ENCODE results near the gene IGDCC3.

DNA sequence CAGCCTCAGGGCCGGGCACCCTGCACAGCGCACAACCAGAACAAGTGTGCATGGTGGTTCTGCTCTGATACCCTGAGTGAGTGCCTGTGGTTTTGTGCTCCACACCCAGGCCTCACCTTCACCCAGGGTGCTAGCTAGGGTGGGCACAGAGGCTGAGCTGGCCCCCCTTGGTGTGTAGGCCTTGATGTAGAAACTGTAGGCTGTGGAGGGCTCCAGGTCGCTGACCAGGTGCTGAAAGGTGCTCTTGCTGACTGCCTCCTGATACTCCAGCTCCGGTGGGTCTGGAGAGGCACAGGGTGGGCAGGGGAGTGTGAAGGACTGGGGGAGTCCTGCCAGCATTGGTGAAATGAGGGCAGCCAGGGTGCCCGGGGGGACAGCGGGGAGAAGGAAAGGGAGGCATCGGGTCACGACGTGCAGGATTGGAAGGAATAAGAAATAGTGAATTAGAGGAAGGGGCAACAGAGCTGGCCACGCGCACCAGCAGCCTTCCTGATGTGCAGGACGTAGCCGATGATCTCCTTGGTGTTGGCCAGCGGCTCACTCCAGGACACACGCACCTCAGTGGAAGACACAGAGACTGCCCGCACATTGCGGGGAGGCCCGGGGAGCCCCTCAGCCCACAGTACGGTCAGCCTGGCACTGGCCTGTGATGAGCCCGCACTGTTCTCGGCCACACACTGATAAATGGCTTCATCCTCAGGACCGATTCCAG lies 46.7 kb downstream of the IGDCC3 start:
- TF ChIP-seq, protein P1, sequence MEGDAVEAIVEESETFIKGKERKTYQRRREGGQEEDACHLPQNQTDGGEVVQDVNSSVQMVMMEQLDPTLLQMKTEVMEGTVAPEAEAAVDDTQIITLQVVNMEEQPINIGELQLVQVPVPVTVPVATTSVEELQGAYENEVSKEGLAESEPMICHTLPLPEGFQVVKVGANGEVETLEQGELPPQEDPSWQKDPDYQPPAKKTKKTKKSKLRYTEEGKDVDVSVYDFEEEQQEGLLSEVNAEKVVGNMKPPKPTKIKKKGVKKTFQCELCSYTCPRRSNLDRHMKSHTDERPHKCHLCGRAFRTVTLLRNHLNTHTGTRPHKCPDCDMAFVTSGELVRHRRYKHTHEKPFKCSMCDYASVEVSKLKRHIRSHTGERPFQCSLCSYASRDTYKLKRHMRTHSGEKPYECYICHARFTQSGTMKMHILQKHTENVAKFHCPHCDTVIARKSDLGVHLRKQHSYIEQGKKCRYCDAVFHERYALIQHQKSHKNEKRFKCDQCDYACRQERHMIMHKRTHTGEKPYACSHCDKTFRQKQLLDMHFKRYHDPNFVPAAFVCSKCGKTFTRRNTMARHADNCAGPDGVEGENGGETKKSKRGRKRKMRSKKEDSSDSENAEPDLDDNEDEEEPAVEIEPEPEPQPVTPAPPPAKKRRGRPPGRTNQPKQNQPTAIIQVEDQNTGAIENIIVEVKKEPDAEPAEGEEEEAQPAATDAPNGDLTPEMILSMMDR (IDR thresholded peaks at IDR 0.05): no peak
- TF ChIP-seq POLR2A (IDR thresholded peaks at IDR 0.05): no peak

Data from uterus (tissue), 2 donors.